Suprapubic skin (tissue), 3 donors: ENCODE measurements around the gene ANO4.

Experiments
- CTCF ChIP-seq, 2 donors: fragments of 200-600 bp in 1 of 2; fragments of 450-650 bp in 1 of 2; sonication (generic) in 1 of 2; IDR thresholded peaks; one replicate each; pipeline ENCODE4 v1.5.1; 2016 to 2019; ENCODE audit warnings: antibody characterized with exemption in 2 of 2, mild to moderate bottlenecking in 1 of 2, moderate library complexity in 1 of 2
- POLR2AphosphoS5 ChIP-seq, 3 donors: sonication (generic); formaldehyde crosslinking; IDR thresholded peaks; one replicate each; pipeline ENCODE4 v1.6.1; 2017; ENCODE audit warnings: antibody characterized with exemption in 3 of 3

GRCh38 chr12:100991102-100991501, 196.5 kb downstream of the ANO4 start:
- TF ChIP-seq CTCF (IDR thresholded peaks at IDR 0.05) (no peak), POLR2AphosphoS5 (IDR thresholded peaks at IDR 0.05) (no peak)
